Astrocyte of the hippocampus (primary cell): ENCODE data around the gene TM4SF4.

Experiments
- DNase-seq: peaks from one replicate; pipeline ENCODE4 v3.0.0; 2011; ENCODE audit warnings: low read depth, low spot score

The TM4SF4 gene

GRCh38 chr3:149548669-149549065 is 74.2 kb downstream of the TM4SF4 start:
- DNase-seq: peak; percentile 55

DNA sequence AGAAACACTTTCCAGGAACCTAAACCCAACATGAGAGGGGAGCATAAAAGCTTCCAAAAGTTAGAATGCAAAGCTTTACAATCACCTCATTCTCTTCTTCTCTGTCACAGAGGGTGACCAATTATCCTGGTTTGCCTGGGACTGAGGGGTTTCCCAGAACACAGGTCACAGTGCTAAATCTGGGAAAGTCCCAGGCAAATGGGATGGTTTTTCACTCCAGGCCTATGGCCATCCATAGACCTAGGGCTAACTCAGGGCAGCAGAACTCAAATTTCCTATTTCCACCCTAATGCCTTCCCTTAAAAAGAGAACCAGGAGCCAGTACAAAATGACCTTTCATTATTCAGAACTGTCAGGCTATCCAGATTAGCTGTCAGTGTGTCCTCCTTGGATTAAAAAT is 77.0 kb downstream of the TM4SF4 start:
- DNase-seq: no peak

- no peak for DNase-seq
These were observed 78.2 kb downstream of the TM4SF4 start for GRCh38 chr3:149552700-149553099.
